HG02642 (cell line): Measurements from ENCODE around the gene PCIF1.
A peak's percentile ranks its signal among the peaks of the same experiment; 100 is the strongest.
"Not testable (repeated sequence)": the region's sequence is repeated elsewhere in the genome, so short reads cannot be mapped to it uniquely, and the experiment has no call there.

Experiments
- ATAC-seq: cut with Tn5 transposase; IDR thresholded peaks from one replicate; pipeline ENCODE4 v1.9.1; 2021; ENCODE audit warnings: mild to moderate bottlenecking; ENCODE audit not compliant: unreplicated experiment, poor library complexity

Gene PCIF1

GRCh38 chr20:45981261-45981660, 46.8 kb downstream of the PCIF1 start:
- ATAC-seq, result no peak

- ATAC-seq, result no peak
Observed at GRCh38 chr20:45983279-45983743, 48.8 kb downstream of the PCIF1 start.

DNA sequence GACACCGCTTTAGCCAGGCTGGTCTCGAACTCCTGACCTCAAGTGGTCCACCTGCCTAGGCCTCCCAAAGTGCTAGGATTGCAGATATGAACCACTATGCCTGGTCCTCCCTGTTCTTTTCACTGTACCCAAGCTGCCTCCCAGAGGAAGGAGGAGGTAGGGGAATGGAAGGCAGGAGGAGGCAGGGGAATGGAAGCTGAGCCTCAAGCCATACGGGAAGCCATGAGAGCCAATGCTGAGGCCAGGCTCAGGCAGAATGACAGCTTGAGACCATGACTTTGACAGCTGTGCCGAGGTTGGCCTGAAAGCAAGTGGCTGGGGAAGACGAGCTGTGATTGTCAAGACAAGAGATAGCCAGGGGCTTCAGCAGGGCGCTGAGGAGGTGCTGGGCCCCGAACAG, 51.1 kb downstream of the PCIF1 start:
- no peak for ATAC-seq

DNA sequence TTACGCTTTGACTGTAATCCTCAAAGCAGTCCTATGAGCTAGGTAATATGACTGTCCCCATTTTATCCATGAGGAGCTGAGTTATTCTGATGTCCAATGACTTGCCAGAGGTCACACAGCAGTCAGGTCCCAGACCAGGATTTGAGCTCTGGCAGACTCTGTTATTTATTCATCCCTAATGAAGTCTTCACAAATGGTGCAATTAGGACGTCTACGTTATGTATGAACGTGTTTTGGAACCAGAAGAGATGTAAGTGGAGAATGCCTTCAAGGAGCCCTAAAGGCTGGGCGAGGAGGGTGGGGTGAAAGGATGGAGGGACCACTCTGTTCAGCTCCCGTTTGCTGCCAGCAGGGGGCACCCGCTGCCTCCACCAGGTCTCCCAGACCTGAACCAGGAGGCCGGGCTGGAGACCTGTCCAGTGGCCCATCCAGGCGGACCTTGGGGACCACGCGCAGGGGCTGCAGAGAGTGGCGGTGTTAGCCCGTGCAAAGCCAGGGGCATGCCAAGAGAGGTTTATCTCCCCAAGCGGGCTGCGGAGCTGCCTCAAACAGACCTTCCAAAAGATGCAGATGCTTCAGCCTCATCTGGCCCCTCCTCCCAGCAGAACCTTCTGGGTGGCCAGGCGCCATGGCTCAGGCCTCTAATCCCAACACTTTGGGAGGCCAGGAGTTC, 52.8 kb downstream of the PCIF1 start:
- peak; percentile 64 for ATAC-seq

DNA sequence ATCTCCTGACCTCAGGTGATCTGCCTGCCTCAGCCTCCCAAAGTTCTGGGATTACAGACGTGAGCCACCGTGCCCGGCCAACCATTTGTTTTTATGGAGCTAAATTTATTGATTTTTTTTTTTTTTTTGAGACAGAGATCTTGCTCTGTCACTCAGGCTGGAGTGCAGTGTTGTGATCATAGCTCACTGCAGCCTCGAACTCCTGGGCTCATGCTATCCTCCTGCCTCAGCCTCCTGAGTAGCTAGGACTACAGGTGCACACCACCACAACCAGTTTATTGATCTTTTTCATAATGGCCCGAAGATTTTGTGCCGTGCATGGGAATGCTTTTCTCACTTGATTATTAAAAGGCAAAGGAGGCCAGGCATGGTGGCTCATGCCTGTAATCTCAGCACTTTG, 54.3 kb downstream of the PCIF1 start:
- not testable (repeated sequence) for ATAC-seq

DNA sequence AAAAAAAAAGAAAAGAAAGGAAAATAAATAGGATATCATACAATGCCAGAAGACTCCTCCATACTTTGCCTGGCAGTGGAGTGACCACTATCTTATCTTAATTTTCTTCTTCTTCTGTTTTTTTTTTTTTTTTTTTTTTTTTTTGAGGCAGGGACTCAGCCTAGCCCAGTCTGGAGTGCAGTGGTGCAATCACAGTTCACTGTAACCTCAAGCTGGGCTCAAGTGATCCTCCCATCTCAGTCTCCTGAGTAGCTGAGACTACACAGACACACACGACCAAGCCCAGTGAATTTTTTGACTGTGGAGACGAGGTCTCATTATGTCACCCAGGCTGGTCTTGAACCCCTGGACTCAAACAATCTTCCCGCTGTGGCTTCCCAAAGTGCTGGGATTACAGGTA, 57.1 kb downstream of the PCIF1 start:
- ATAC-seq, result no peak

DNA sequence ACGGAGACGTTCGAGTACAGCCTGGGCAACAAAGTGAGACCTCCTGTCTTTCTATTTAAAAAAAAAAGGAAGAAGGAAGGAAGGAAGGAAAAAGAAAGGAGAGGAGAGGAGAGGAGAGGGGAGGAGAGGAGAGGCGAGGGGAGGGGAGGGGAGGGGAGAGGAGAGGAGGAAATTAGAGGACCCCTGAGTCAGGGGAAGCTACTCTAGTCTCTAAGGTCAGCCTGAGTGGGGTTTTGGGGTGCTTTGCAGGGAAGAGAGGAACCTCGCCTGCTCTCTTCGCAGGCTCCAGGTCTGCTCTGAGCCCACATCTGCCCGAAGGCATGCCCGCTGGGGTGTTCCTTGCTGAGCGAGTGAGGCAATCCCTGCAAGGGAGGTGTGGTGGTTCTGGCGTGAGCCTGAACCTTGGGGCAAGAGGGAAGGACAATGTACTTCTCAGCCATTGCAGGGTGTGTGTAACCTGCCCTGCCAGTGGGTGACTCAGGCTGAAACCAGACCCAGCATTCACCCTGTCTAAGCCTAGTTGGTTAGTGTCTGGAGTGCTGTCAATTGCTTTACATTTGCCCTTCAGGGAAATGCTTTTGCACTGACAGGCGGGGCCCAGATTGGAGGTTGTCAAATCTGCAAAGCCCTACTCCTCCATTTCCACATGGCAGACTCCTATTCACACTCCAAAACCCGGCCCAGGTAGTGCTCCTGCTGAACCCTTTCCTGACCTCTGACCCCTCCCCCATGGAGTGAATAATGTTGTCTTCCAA, 58.9 kb downstream of the PCIF1 start:
- ATAC-seq, result no peak

DNA sequence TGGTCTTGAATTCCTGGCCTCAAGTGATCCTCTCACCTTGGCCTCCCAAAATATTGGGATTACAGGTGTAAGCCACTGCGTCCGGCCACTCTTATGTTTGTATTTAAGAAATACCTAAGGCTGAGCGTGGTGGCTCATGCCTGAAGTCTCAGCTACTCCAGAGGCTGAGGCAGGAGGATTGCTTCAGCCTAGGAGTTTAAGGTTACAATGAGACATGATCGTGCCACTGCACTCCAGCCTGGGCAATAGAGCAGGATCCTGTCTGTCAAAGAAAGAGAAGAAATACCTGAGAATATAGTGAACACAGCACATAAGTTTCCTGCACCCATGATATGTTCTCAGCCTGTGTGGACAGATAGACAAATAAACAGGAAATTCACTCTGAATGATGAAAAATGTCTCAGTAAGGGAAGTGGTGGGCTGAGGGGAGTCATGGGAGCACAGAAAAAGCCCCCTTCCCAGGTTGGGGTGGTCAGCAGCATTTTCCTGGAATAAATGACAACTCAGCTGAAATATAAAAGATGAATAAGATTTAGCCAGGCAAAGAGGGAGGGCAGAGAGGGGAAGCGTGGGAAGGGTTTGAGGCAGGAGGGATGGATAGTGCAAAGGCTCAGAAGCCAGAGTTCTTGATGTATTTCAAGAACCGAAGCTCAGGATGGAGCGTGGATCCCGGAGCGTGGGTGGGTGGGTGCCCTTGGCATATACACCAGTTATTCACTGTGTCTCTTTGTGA, 60.4 kb downstream of the PCIF1 start:
- ATAC-seq, result no peak

DNA sequence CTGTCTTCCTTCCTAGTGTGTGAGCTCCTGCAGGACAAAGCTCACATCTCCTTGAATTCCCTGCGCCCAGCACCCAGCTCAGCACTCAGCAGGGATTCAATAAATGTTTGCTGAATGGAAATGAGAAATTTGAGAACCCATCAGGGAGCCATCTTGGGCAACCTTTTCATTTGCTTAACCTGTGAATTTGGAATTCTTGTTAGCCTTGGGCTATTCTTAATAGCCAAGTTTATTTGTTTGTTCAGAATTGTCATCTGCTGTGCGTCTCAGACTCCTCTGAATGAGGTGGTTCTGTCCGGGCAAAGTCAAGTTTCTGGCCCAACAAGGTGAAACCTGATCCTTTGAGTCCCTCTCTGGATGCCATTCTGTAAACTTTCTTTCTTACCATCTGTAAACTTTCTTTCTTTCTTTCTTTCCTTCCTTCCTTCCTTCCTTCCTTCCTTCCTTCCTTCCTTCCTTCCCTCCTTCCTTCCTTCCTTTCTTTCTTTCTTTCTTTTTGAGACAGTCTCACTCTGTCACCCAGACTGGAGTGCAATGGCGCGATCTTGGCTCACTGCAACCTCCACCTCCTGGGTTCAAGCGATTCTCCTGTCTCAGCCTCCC, 61.1 kb downstream of the PCIF1 start:
- ATAC-seq, result not testable (repeated sequence)

DNA sequence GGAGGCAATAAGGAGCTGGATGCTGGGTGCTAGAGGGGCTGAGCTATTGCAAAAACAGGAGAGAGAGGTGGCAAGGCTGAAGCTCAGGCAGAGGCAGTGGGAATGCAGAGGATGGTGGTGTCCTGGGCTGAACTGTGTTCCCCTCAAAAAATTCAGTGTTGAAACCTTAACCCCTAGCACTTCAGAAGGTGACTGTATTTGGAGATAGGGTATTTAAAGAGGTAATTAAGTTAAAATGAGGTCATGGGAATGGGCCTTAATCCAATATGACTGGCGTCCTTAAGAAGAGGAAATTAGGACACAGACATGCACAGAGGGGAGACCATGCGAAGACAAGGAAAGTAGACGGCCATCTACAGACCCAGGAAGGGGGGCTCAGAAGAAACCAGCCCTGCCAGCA, 62.7 kb downstream of the PCIF1 start:
- no peak for ATAC-seq
